H1 (cell line): Measurements from ENCODE around the gene TUT1. TPM values are rescaled to one million over a fixed set of nuclear protein-coding genes. Genes with fewer than 3 reads are reported as not detected.

Experiments used
- ASH2L ChIP-seq: fragments of 200-600, 300-600 bp; sonication (generic); IDR thresholded peaks from one replicate; pipeline ENCODE4 v1.7.1; 2017; ENCODE audit warnings: low read length
- CBX8 ChIP-seq: fragments of 300-800, 300-1000 bp; sonication (generic); IDR thresholded peaks from 2 replicates; pipeline ENCODE4 v1.7.1; 2016; ENCODE audit warnings: low read depth, low read length, borderline replicate concordance
- HDAC2 ChIP-seq, 2 experiments: fragments of 300-600 bp in 1 of 2; sonication (generic) in 1 of 2; IDR thresholded peaks; 2 replicates each; pipeline ENCODE4 v1.6.1; 2011 to 2012; ENCODE audit warnings: low read depth in 2 of 2, low read length in 2 of 2, mild to moderate bottlenecking in 2 of 2, moderate library complexity in 2 of 2, borderline replicate concordance in 1 of 2, inconsistent platforms in 1 of 2
- KDM4A ChIP-seq: IDR thresholded peaks from one replicate; pipeline ENCODE4 v1.7.1; 2012; ENCODE audit warnings: low read depth, mild to moderate bottlenecking, moderate library complexity, low read length, inconsistent platforms; ENCODE audit not compliant: severe bottlenecking
- SIN3A ChIP-seq, 2 experiments: IDR thresholded peaks in 1 of 2; conservative IDR thresholded peaks in 1 of 2; 2 replicates each; pipeline ENCODE4 v1.6.1; 2011 to 2012; ENCODE audit warnings: low read length in 2 of 2, improper control_type of control experiment in 1 of 2, low read depth in 1 of 2, mild to moderate bottlenecking in 1 of 2
- TAF1 ChIP-seq: IDR thresholded peaks from 2 replicates; pipeline ENCODE4 v1.6.1; 2011; ENCODE audit warnings: mild to moderate bottlenecking, low read depth, low read length
- polyA plus RNA-seq, 7 experiments: library from polyadenylated mRNA; depleted of rRNA in 3 of 7; stranded (reverse) in 5 of 7; unstranded in 2 of 7; fragments of >200 nt in 5 of 7; fragments of 200-250 nt in 2 of 7; gene quantifications; 1 replicate in 5 of 7; 2 replicates in 1 of 7; 4 replicates in 1 of 7; pipeline versions ENCODE4 v1.2.1 to v1.2.3, GENCODE V29; 2011 to 2013; ENCODE audit warnings: missing spikeins in 2 of 7, mixed read lengths in 2 of 7
- total RNA-seq: library from RNA; stranded (reverse); fragmentation: NEBNext Ultra II Directional; extraction: Animal tissue kit (Norgen Biotek cat#: 25700); gene quantifications from 2 replicates; pipeline ENCODE4 v1.2.1, GENCODE V29; 2021

TUT1 gene
- total and polyA plus RNA-seq, 2 of the 8 experiments (the other 6 are each of a cell fraction or from before 2014, with no cell fraction given), result 17.8 to 24.6 TPM

- TF ChIP-seq SIN3A (conservative IDR thresholded peaks at IDR 0.05 in 1 of 2, IDR thresholded peaks at IDR 0.05 in 1 of 2; ENCODE audit: low read depth in 1 of 2, low read length in 2 of 2), result peak; percentile 48 to 63; a peak in 2 of 4 replicates
- TF ChIP-seq TAF1, result no peak
- no peak for TF ChIP-seq HDAC2 (IDR thresholded peaks at IDR 0.05; ENCODE audit: borderline replicate concordance in 1 of 2, low read depth in 2 of 2, low read length in 2 of 2)
- TF ChIP-seq KDM4A, result peak; percentile 58
- TF ChIP-seq ASH2L, result peak; percentile 15
- no peak for TF ChIP-seq CBX8
These were observed 20.5 kb upstream of the TUT1 start (continued) for GRCh38 chr11:62611705-62612365.
